OCI-M1 (cell line): ENCODE data around the gene ALDH3B2.
"Not testable (repeated sequence)": the region's sequence is repeated elsewhere in the genome, so short reads cannot be mapped to it uniquely, and the experiment has no call there.

Experiments
- DNase-seq: peaks from one replicate; lab custom pipeline; 2025; lab: John Stamatoyannopoulos, UW

ALDH3B2 gene, protein sequence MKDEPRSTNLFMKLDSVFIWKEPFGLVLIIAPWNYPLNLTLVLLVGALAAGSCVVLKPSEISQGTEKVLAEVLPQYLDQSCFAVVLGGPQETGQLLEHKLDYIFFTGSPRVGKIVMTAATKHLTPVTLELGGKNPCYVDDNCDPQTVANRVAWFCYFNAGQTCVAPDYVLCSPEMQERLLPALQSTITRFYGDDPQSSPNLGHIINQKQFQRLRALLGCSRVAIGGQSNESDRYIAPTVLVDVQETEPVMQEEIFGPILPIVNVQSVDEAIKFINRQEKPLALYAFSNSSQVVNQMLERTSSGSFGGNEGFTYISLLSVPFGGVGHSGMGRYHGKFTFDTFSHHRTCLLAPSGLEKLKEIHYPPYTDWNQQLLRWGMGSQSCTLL

GRCh38 chr11:67674442-67674871 lies at the start of gene ALDH3B2:
Gene ALDH3B2, minus strand, starts transcription at chr11:67674623. Its CDS starts 7,688 bp downstream, at chr11:67666935.
- no peak for DNase-seq

DNA sequence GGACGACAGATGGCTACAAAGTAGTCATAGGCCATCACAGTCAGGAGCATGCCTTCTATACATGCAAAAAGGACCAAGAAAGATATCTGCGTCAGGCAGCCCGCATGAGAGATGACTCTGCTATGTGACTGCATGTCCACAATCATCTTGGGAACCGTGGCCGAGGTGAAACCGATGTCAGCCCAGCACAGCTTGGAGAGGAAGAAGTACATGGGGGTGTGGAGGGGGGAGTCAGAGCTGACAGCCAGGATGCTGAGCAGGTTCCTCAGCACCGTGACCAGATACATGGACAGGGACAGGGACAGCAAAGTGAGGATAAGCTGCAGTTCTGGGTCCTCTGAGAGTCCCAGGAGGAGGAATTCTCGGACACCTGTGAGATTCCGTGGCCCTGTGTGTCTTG lies 48.6 kb upstream of the ALDH3B2 start:
- not testable (repeated sequence) for DNase-seq

- DNase-seq: not testable (repeated sequence)
These were observed 41.8 kb upstream of the ALDH3B2 start for GRCh38 chr11:67716226-67716625.

GRCh38 chr11:67715801-67716200 lies 41.4 kb upstream of the ALDH3B2 start:
- DNase-seq: not testable (repeated sequence)

- not testable (repeated sequence) for DNase-seq
These were observed 39.6 kb upstream of the ALDH3B2 start for GRCh38 chr11:67713892-67714509.

DNA sequence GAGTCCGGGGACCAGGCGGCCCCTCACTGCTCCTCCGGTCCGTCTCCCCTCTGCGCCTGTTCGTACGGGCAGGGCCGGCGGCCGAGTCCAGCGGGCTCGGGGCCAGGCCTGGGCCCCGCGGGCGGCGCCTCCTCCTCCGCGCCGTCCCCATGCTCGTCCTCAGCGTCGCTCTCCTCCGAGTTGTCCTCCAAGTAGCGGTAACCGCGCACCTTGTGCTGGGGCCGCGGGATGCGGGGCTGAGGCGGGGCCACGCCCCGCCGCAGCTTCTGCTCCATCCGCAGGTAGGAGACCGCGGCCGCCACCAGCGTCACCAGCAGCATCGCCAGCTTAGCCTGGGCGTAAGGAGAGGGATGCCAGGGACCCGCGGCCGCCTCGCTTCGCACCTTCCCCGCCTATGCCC lies 37.3 kb upstream of the ALDH3B2 start:
- not testable (repeated sequence) for DNase-seq

DNA sequence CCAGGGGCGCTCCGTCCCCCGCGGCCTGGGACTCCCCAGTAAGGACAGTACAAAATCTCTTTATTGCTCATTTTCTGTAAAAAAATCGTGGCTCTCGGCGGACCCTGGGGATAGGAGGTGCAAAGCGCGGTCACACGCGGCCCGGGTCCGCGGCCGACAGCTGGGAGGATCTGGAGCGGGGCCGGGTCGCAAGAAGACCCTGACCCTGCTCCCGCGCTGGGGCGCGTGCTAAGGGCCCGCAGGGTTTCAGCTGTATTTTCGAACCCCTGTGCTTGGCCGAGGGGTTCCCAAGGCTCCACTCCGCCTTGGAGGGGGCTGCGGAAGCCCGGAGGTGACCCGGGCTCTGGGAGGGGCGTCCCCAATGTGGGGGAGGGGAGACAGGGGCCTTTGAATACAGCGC lies 36.8 kb upstream of the ALDH3B2 start:
- DNase-seq: not testable (repeated sequence)

DNA sequence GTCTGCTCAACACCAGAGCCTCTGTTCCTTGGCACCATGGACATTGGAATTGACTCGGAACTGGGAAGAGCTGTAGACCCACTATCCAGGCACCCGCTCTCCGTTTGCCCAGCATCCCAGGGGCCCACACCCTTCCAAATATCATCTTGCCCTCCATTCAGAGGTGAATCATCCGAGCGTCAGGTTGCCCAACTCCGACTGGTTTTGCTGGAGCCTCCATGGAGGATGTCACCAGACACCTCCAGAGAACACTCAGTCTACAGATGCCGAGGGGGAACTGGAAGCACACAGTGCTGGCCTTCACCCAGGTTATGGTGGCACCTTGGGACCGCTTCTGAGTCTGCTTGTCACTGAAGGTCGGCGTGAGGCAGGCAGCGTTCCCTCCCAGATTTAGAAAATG lies 35.4 kb upstream of the ALDH3B2 start:
- not testable (repeated sequence) for DNase-seq

DNA sequence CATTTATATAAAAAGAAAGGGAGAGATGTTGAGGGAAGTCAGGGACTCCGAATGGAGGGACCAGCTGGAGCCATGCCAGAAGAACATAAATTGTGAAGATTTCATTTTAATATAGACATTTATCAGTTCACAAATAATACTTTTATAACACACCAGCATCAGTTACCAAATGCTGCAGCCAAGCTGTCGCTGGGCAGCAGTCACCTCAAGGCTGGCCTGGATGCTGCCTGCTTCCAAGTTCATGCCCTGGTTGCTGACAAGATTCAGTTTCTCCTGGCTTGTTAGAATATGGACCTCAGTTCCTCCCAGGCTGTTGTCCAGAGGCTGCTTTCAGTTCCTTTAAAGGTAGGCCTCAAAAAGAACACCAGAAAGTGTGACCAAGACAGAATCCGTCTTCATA lies 30.8 kb upstream of the ALDH3B2 start:
- no peak for DNase-seq

DNA sequence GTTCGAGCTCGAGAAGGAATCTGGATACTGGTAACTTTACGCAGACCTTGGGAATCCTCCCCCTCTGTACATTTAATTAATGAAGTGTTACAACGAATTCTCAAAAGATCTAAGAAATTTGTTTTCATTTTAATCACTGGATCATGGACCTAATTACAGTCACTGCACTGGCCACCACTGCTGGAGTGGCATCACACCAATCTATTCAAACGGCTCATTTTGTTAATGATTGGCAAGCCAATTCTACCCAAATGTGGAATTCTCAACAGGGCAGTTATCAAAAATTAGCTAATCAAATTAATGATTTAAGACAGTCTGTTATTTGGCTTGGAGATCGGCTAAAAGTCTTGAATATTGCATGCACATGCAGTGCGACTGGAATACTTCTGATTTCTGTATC lies 30.1 kb upstream of the ALDH3B2 start:
- no peak for DNase-seq

GRCh38 chr11:67703709-67704108 lies 29.3 kb upstream of the ALDH3B2 start:
- DNase-seq: not testable (repeated sequence)

DNA sequence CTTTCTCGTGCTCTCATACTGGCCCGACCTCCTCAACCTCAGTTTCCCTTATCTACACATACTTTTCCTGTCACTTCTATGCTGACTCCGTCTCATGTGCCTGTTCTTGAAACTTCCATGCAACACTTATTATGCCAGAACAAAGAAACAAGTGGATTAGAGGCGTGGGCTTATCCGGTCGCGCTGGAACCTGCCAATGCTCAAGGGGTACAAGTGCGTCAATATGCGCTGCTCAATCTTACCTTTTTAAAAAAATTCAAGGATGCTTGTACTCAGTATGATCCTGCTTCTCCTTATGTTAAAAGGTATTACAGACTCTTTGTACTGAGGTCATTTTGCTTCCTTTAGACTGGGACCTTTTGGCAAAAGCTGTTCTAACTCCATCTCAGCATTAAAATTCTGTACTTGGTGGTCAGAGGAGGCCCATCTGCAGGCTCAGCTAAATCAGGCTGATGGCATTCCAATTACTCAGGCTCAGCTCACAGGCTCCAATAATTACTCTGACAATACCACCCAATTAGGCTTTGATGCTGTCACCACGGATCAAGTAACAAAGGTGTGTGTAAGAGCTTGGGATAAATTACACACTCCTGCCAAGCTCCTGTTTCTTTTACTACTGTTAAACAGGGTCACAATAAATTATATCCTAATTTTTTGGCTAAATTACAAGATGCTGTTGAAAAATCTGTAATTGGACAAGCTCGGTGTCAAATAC lies 26.3 kb upstream of the ALDH3B2 start:
- DNase-seq: no peak

- DNase-seq: no peak
These were observed 25.7 kb upstream of the ALDH3B2 start for GRCh38 chr11:67700141-67700540.

DNA sequence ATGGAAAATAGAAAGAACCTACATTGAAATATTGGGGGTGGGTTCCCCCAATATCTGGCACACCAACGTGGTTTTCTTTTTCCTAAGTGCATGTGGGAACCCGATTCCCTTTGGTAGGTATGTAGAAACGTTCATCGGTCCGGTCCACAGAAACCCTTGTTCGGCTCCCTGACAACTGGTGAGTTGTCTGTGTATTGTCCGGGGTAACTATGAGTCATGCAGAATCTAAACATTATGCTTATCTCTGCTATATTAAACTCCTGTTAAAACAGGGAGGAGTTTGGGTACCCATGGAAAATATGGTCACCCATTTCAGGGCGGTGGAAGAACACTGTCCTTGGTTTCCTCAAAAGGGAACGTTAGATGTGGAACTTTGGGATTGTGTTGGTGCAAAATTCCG lies 25.1 kb upstream of the ALDH3B2 start:
- no peak for DNase-seq

GRCh38 chr11:67698247-67698646 lies 23.8 kb upstream of the ALDH3B2 start:
- DNase-seq: no peak

DNA sequence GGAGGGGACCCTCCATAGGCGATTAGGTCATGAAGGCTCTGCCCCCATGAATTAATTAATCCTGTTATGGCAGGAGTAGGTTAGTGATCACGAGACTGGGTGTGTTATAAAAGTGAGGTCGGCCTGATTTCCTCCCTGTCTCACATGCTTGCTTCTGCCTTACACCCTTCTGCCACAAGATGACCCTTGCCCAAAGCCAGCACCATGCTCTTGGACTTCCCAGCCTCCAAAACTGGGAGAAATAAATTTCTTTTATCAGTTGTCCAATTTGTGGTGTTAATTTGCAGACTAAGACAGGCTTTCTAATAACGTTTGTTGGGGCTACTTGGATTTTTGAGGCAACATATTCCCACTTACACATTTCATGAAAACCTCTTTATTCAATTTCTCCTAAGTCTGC lies 23.4 kb upstream of the ALDH3B2 start:
- DNase-seq: no peak

GRCh38 chr11:67696998-67697397 lies 22.6 kb upstream of the ALDH3B2 start:
- DNase-seq: no peak

- DNase-seq: no peak
These were observed 21.2 kb upstream of the ALDH3B2 start for GRCh38 chr11:67695606-67696005.

DNA sequence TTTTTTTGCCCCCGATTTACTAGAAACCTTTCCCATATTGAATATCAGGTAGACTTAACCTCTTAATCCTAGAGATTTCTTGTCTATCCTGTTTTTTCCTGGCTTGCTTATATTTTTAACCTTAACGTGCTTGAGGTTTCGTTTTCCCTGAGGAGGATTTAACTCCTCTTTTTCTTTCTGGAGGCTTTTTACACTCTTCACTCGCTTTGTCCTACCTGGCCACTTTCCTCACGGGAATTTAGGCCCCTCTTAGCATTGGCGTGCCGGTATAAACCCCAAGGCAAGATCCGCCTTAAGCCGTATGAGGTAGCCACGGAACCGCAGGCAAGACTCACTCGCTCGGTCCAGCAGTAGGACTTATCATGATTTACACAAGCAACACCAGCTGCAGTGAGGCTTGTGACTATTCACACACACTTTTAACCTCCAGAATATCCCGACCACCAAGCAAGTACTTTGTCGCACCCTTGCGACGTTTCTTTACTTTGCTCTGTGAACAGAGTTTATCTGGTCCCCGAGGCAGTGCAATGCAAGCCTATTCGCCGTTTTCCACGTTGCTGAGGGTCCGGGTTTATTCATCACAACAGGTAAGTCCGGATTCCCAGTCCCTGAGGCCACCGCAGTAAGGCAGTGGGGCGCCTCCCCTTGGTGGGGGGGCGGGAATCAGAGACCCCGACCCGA lies 20.6 kb upstream of the ALDH3B2 start:
- no peak for DNase-seq

DNA sequence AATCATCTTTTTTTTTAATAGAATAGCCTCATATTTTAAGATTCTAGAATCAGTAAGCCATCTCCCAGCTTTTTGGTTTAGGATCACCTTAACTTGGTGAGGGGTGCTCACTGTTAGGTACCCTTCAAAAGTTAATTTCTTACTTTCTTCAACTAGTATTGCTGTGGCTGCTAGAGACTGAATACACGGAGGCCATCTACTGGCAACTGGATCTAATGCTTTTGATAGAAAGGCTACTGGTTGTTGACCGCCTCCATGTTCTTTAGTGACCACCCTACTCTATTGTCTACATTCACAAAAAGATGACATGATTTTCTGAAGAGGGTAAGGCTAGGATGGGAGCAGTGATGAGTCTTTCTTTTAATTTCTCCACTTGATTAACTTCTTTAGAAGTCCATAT lies 16.7 kb upstream of the ALDH3B2 start:
- DNase-seq: peak; percentile 49

GRCh38 chr11:67689178-67689577 lies 14.8 kb upstream of the ALDH3B2 start:
- no peak for DNase-seq

- DNase-seq: no peak
These were observed 13.6 kb upstream of the ALDH3B2 start for GRCh38 chr11:67687986-67688385.
